Measurements from ENCODE around the gene LRIG3. TPM values are rescaled to one million over a fixed set of nuclear protein-coding genes. Genes with fewer than 3 reads are reported as not detected.
"Not testable (repeated sequence)": the region's sequence is repeated elsewhere in the genome, so short reads cannot be mapped to it uniquely, and the experiment has no call there.

LRIG3 gene
- total and polyA plus RNA-seq, 3 donors from 2014 or later: 7.1 to 68.1 (median 18.0) TPM

DNA sequence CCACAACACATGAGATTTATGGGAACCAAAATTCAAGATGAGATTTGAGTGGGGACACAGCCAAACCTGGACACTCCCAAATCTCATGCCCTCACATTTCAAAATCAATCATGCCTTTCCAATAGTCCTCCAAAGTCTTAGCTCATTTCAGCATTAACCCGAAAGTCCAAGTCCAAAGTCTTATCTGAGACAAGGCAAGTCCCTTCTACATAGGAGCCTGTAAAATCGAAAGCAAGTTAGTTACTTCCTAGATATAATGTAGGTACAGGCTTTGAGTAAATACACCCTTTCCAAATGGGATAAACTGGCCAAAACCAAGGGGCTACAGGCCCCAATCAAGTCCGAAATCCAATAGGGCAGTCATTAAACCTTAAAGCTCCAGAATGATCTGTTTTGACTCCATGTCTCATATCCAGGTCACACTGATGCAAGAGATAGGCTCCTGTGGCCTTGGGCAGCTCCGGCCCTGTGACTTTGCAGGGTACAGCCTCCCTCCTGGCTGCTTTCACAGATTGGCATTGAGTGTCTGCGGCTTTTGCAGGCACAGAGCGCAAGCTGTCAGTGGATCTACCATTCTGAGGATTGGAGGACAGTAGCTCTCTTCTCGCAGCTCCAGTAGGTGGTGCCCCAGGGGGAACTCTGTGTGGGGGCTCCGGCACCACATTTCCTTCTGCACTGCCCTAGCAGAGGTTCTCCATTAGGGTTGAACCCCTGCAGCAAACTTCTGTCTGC lies 60.1 kb downstream of the LRIG3 start:
- TF ChIP-seq, protein P1, sequence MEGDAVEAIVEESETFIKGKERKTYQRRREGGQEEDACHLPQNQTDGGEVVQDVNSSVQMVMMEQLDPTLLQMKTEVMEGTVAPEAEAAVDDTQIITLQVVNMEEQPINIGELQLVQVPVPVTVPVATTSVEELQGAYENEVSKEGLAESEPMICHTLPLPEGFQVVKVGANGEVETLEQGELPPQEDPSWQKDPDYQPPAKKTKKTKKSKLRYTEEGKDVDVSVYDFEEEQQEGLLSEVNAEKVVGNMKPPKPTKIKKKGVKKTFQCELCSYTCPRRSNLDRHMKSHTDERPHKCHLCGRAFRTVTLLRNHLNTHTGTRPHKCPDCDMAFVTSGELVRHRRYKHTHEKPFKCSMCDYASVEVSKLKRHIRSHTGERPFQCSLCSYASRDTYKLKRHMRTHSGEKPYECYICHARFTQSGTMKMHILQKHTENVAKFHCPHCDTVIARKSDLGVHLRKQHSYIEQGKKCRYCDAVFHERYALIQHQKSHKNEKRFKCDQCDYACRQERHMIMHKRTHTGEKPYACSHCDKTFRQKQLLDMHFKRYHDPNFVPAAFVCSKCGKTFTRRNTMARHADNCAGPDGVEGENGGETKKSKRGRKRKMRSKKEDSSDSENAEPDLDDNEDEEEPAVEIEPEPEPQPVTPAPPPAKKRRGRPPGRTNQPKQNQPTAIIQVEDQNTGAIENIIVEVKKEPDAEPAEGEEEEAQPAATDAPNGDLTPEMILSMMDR (IDR thresholded peaks at IDR 0.05): no peak
- no peak for TF ChIP-seq POLR2A (IDR thresholded peaks at IDR 0.05)
- no peaks in the 10 kb centered on the region for H3K36me3 ChIP-seq (ENCODE audit: low read depth, missing control alignments)
- no peak overlapping the region for H3K4me3 ChIP-seq
- DNase-seq: no peak
- H3K4me1 ChIP-seq: no peaks in the 10 kb centered on the region
- 94 to 97% methylated on average over 5 to 8 of the region's 8 CpGs for WGBS, 2 donors
- H3K9me3 ChIP-seq: no peaks in the 10 kb centered on the region
- H3K27me3 ChIP-seq: no peaks in the 10 kb centered on the region
- intact Hi-C loops (cut with DNase I; ENCODE audit: low total_unique reads): no loop called here
- no peak overlapping the region for H3K27ac ChIP-seq

DNA sequence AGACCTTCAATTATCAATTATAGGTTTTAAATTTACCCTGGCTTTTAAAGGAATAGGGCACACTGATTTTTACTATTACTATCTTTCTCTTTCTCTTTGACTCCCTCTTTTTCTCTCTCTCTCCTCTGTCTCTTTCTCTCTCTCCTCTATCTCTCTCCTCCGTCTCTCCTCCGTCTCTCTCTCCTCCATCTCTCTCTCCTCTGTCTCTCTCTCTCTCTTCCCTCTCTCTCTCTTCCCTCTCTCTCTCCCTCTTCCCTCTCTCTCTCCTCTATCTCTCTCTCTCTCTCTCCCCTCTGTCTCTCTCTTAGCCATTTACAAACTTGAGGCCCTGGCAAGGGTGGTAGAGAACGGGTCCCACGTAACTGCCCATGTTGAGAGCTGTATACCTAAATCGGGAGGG lies 62.3 kb downstream of the LRIG3 start:
- Histone ChIP-seq H3K4me3 (no peak overlapping the region), H3K9me3 (no peaks in the 10 kb centered on the region), H3K36me3 (ENCODE audit: low read depth, missing control alignments) (no peaks in the 10 kb centered on the region), H3K4me1 (no peaks in the 10 kb centered on the region), H3K27ac (no peak overlapping the region), H3K27me3 (no peaks in the 10 kb centered on the region)
- intact Hi-C loops (cut with DNase I; ENCODE audit: low total_unique reads): no loop called here
- DNase-seq: no peak
- WGBS, 2 donors: 92 to 93% methylated on average over 5 of the region's 5 CpGs
- TF ChIP-seq POLR2A (IDR thresholded peaks at IDR 0.05): no peak
- TF ChIP-seq, protein P1 (IDR thresholded peaks at IDR 0.05): no peak

DNA sequence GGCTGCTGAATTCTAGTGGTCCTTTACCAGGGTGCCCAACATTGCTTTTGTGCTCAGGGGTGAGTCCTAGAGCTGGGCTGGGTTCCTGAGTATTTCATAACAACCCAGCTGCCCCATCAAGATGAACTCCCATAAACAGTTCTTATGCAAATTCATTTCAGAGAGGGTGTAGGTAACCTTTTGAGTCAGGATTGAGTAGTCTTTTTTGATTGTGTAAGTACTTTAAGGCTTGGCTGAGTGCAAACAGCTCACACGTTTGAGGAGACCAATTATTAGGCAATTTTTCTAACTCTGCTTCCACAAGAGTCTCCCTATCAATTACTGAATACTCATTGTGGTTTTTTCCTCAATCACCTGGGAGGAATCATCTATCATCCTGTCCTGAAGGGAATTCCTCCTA lies 63.1 kb downstream of the LRIG3 start:
- H3K36me3 ChIP-seq (ENCODE audit: low read depth, missing control alignments); H3K9me3 ChIP-seq; intact Hi-C loops (cut with DNase I; ENCODE audit: low total_unique reads); H3K4me3 ChIP-seq; H3K27me3 ChIP-seq; H3K27ac ChIP-seq; DNase-seq; H3K4me1 ChIP-seq: not testable (repeated sequence)
- WGBS, 2 donors: 64 to 79% methylated on average over 1 of the region's 1 CpG

DNA sequence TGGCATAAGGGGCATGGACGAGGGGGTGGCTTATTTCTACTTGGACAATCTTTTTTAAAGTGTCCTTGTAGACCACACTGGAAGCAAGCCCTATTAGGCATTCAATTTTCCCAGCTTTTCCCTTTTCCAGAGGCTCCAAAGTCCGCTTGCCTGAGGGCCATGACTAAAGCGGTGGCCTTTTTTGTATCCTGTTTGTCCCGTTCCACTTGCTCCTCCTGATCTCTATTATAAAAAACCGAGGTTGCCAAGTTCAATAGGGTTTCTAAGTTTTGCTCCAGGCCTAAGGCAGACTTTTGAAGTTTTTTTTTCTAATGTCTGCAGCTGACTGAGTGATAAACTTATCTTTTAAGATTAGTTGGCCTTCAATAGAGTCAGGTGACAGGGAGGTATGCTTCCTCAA lies 64.7 kb downstream of the LRIG3 start:
- H3K36me3 ChIP-seq (ENCODE audit: low read depth, missing control alignments); DNase-seq; H3K27me3 ChIP-seq; H3K9me3 ChIP-seq; H3K4me3 ChIP-seq; intact Hi-C loops (cut with DNase I; ENCODE audit: low total_unique reads); H3K27ac ChIP-seq; H3K4me1 ChIP-seq: not testable (repeated sequence)
- 78 to 87% methylated on average over 5 of the region's 5 CpGs for WGBS, 2 donors

DNA sequence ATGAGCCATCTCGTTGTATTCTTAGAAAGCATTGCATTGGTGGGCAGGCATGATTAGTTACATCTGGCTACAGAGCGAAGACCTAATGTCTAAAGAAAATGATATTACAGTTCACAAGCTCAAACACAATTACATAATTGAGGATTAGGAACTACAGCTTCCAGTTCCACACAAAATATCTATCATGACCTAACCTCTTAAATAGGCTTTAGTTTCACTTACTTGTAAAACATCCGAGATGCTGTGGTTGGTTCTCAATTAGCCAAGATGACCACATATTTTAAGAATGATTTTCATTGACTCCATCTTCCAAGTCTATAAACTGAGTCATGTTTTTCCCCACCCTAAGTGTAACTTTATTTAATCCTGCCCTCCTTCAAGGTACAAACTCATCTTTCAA lies 69.5 kb downstream of the LRIG3 start:
- intact Hi-C loops (cut with DNase I; ENCODE audit: low total_unique reads): no loop called here
- no peak for TF ChIP-seq POLR2A (IDR thresholded peaks at IDR 0.05)
- TF ChIP-seq, protein P1 (IDR thresholded peaks at IDR 0.05): no peak
- Histone ChIP-seq H3K9me3 (no peaks in the 10 kb centered on the region), H3K4me1 (no peaks in the 10 kb centered on the region), H3K4me3 (no peak overlapping the region), H3K36me3 (ENCODE audit: low read depth, missing control alignments) (no peaks in the 10 kb centered on the region), H3K27me3 (no peaks in the 10 kb centered on the region), H3K27ac (no peak overlapping the region)
- 79 to 86% methylated on average over 3 of the region's 3 CpGs for WGBS, 2 donors
- no peak for DNase-seq
